NT2/D1 (cell line): ENCODE measurements around the gene ACTR3C.
"Not testable (repeated sequence)": the region's sequence is repeated elsewhere in the genome, so short reads cannot be mapped to it uniquely, and the experiment has no call there.

Experiments used
- DNase-seq: peaks from one replicate; pipeline ENCODE4 v3.0.0-alpha.2; 2011; ENCODE audit warnings: low read depth, low spot score
- H3K27me3 ChIP-seq: 2 replicates; pipeline ENCODE4 v1.6.0; 2011; ENCODE audit warnings: mild to moderate bottlenecking; ENCODE audit not compliant: insufficient read length, insufficient read depth
- H3K36me3 ChIP-seq: 2 replicates; pipeline ENCODE4 v1.6.1; 2011; ENCODE audit warnings: mild to moderate bottlenecking, low read length, mixed read lengths; ENCODE audit not compliant: insufficient read depth, insufficient read length
- H3K4me1 ChIP-seq: 2 replicates; pipeline ENCODE4 v1.5.1; 2011; ENCODE audit not compliant: insufficient read depth, insufficient read length
- H3K4me3 ChIP-seq: 2 replicates; pipeline ENCODE4 v1.5.1; 2011; ENCODE audit warnings: low read depth; ENCODE audit not compliant: insufficient read length
- H3K9ac ChIP-seq: 2 replicates; pipeline ENCODE4 v1.6.0; 2011; ENCODE audit warnings: low read depth; ENCODE audit not compliant: insufficient read length
- H3K9me3 ChIP-seq: 2 replicates; pipeline ENCODE4 v1.5.1; 2011; ENCODE audit warnings: mild to moderate bottlenecking, low read length; ENCODE audit not compliant: insufficient read depth
- SUZ12 ChIP-seq: IDR thresholded peaks from 2 replicates; pipeline ENCODE4 v1.6.1; 2011; ENCODE audit not compliant: insufficient read length, insufficient read depth; ENCODE audit errors: extremely low read depth
- YY1 ChIP-seq: IDR thresholded peaks from 2 replicates; pipeline ENCODE4 v1.6.1; 2011; ENCODE audit not compliant: insufficient read length, insufficient read depth
- ZNF274 ChIP-seq: IDR thresholded peaks from 2 replicates; pipeline ENCODE4 v1.6.1; 2011; ENCODE audit warnings: mild to moderate bottlenecking, low read depth, low read length

The ACTR3C gene

DNA sequence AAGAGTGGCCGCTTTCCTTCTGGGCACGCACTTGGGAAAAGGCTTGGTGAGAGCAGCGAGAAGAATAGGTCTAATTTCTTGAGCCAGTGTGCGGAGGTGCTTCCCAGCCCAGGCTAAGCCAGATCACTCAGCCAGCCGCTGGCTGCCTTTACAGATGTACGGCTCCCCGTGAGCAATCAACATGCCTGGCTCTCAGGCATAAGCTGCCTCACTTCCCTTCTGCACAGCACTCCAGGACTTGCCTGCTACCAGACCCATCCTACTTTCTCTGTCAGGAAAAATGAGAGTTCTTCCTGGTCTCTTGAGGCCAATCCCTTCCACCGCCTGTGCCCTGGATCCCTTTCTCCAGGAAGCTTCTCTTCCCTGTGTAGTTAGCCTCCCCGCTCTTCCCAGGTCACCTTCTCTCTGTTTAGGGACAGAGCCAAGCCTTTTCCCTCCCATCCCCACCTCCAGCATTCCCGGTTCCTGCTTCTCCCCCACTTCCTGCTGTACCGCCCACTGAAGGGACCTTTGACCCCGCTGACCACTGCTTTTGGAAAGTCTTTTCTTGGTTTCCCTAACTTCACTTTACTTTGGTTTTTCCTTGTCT, 1.1 kb upstream of the ACTR3C start:
- Histone ChIP-seq H3K36me3 (peaks cover 34% of the 10 kb centered on the region), H3K4me3 (peak overlapping the region; percentile 64), H3K4me1 (peaks cover 2% of the 10 kb centered on the region), H3K9ac (peak overlapping the region; percentile 33), H3K9me3 (no peaks in the 10 kb centered on the region), H3K27me3 (no peaks in the 10 kb centered on the region)
- no peak for TF ChIP-seq SUZ12
- TF ChIP-seq YY1, result no peak
- no peak for TF ChIP-seq ZNF274
- no peak for DNase-seq

DNA sequence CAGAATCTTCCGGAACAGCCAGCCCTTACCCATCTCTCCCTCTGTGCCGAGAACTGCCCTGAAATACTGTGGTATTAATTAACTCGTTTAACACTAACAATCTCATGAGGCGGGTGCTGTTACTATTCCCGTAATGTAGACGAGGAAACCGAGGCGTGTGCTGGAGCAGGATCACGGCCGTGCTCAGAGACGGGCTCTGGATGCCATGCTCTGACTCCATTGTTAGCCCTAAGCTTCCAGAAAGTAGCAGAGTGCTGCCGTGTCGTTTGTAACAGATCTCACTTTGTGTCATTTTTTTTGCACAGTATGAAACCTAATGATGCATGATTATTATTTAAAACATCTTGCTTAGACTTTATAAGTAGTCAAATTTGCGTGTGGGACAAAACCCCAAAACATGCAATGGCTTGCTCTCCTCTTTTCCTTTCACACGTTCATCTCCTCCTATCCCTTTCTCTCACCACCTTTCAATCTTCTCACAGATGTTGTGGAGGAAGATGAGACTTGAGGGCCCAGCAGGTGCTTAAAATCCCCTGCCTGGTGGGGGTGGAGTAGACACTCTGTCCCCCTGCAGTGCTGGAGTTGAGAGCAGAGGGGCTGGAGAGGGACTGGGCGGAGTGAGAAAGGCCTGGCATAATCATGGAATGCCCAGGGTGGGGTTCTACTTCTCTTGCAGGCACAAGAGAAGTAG, 482 bp upstream of the ACTR3C start:
- DNase-seq, result no peak
- H3K4me3 ChIP-seq, result peak overlapping the region; percentile 64
- H3K9ac ChIP-seq, result peak overlapping the region; percentile 72
- TF ChIP-seq ZNF274 (no peak), SUZ12 (no peak), YY1 (no peak)
- peaks cover 34% of the 10 kb centered on the region for H3K36me3 ChIP-seq
- no peaks in the 10 kb centered on the region for H3K9me3 ChIP-seq
- peaks cover 2% of the 10 kb centered on the region for H3K4me1 ChIP-seq
- no peaks in the 10 kb centered on the region for H3K27me3 ChIP-seq

DNA sequence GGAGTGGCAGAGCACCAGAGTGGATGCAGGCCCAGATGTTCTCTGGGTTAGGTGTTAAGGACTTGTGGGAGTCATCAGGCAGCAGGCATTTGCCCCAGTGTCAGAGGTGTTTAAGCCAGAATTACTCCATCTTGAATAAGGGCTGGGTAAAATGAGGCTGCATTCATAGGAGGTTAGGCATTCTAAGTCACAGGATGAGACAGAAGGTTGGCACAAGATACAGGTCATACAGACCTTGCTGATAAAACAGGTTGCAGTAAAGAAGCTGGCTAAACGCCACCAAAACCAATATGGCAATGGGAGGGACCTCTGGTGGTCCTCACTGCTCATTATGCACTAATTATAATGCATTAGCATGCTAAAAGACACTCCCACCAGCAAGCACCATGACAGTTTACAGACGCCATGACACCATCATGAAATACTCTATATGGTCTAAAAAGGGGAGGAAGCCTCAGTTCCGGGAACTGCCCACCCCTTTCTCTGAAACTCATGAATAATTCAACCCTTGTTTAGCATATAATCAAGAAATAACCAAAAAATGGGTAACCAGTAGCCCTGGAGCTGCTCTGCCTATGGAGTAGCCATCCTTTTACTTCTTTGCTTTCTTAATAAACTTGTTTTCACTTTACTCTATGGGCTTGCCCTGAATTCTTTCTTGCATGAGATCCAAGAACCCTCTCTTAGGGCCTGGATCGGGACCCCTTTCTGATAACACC, 1.1 kb downstream of the ACTR3C start:
- peak overlapping the region; percentile 79 for H3K9ac ChIP-seq
- peaks cover 20% of the 10 kb centered on the region for H3K36me3 ChIP-seq
- TF ChIP-seq SUZ12, result no peak
- DNase-seq, result no peak
- peaks cover 2% of the 10 kb centered on the region for H3K4me1 ChIP-seq
- no peaks in the 10 kb centered on the region for H3K9me3 ChIP-seq
- no peaks in the 10 kb centered on the region for H3K27me3 ChIP-seq
- H3K4me3 ChIP-seq, result peak overlapping the region; percentile 64

DNA sequence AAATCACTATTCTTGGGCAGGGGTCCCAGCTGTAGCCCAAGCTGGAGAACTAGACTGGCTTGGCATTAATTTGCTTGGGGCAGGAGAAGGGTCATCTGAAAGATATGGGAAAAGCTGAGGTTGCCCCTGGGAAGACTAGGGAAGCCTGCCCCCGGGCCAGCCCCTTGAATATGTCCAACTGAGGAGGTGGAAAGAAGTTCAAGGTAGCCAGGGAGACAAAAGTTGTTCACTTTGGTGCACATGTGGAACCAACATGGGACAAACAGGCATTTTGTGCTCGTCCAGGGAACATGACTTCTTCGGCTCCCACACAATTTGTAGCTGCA, 1.6 kb downstream of the ACTR3C start:
- Histone ChIP-seq H3K4me3 (no peak overlapping the region), H3K9me3 (no peaks in the 10 kb centered on the region), H3K36me3 (peaks cover 17% of the 10 kb centered on the region), H3K27me3 (no peaks in the 10 kb centered on the region), H3K4me1 (peaks cover 2% of the 10 kb centered on the region), H3K9ac (no peak overlapping the region)
- DNase-seq, result no peak
- no peak for TF ChIP-seq SUZ12

DNA sequence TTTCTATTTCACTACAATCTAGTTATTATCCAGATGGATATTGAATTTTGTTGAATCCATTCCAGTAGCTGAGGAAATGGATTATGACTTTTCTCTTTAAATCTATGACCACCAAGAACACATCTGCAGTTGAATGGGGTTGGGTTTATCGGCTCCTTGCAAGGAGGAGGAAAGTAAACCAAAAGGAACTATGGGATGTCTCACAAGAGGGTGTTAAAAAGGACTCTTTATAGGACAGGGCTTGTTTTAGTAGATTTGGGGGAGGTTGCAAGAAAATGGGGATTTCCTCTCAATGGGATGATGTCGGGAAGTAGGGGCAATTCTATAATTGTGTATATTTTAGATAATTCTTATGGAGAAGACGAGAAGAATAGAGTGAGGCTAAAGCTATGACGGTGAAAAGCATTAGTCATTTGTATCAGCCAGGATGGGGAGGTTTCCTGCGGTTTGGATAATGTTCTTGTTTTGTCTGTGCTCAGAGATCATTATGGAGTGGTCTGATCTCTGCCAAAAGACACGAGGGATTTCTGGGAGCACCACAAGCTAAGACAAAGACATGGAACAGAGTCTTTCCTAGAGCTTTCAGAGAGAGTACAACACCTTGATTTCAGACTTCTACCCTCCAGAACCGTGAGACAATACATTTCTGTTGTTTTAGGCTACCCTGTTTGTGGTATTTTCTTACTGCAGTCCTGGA, 5.4 kb downstream of the ACTR3C start:
- Histone ChIP-seq H3K9me3 (no peaks in the 10 kb centered on the region), H3K27me3 (no peaks in the 10 kb centered on the region), H3K4me3 (no peak overlapping the region), H3K4me1 (peaks cover 2% of the 10 kb centered on the region), H3K36me3 (no peaks in the 10 kb centered on the region), H3K9ac (no peak overlapping the region)
- DNase-seq, result no peak
- TF ChIP-seq ZNF274, result no peak

DNA sequence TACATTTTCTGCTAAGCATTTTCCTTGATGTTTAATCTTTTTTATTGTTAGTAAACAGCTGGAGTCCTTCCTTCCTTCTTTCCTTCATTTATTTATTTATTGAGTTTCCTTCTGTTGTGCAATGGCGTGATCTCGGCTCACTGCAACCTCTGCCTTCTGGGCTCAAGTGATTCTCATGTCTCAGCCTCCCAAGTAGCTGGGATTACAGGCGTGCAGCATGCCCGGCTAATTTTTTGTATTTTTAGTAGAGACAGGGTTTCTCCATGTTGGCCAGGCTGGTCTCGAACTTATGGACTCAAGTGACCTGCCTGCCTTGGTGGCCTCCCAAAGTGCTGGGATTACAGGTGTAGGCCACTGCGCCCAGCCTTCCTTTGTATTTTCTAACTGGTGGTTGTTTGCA, 6.4 kb downstream of the ACTR3C start:
- not testable (repeated sequence) for H3K9ac ChIP-seq, H3K4me3 ChIP-seq, H3K36me3 ChIP-seq, H3K9me3 ChIP-seq, DNase-seq, H3K4me1 ChIP-seq, H3K27me3 ChIP-seq

DNA sequence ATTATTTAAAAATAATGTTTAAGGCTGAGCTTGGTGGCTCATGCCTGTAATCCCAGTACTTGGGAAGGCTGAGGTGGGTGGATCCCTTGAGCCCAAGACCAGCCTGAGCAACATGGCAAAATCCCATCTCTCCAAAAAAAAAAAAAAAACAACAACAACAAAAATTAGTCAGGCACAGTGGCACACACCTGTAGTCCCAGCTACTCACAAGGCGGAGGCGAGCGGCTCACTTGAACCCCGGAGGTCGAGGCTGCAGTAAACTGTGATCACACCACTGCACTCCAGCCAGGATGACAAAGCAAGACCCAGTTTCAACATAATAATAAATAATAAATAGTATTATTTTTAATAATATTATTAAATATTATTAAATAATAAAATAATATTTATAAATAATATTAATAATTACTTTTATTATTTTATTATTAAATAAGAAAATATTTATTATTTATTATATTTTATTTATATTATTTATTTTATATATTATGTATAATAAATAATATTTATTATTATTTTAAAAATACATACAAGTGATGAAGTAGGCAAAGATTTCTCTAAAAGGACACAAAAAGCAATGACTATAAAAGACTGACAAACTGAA, 8.6 kb downstream of the ACTR3C start:
- no peak for TF ChIP-seq ZNF274
- Histone ChIP-seq H3K9me3 (no peaks in the 10 kb centered on the region), H3K27me3 (no peaks in the 10 kb centered on the region), H3K4me1 (peaks cover 2% of the 10 kb centered on the region), H3K36me3 (no peaks in the 10 kb centered on the region), H3K4me3 (no peak overlapping the region), H3K9ac (no peak overlapping the region)
- DNase-seq, result no peak
